Measurements from ENCODE around the gene HADHB.

The HADHB gene

GRCh38 chr2:26292646-26293045, 47.9 kb downstream of the HADHB start:
- DNase-seq (ENCODE audit: low read depth in 1 of 2, low spot score in 1 of 2), result no peak
- Histone ChIP-seq H3K27me3 (ENCODE audit: insufficient read depth, poor library complexity, severe bottlenecking) (no peaks in the 10 kb centered on the region), H3K4me3 (replicated peaks; ENCODE audit: insufficient read depth, low read length) (no peak overlapping the region), H3K27ac (replicated peaks) (no peak overlapping the region)
- TF ChIP-seq SPI1 (IDR thresholded peaks at IDR 0.05; ENCODE audit: borderline replicate concordance, low read depth) (no peak), GABPA (IDR thresholded peaks at IDR 0.05; ENCODE audit: low read depth) (no peak)

DNA sequence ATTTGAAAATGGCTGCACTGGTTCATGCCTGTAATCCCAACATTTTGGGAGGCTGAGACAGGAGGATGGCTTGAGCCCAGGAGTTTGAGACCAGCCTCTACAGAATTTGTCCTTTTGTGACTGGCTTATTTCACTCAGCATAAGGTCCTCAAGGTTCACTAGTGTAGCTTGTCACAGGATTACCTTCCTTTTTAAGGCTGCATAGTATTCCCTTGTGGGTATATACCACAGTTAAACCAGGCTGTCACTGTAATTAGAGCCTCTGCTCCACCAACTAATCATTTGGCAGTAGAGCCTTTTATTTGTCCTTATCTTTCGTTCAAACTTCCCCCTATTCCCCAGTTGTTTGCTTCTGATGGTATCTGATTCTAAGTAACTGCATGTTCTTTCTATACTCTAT, 50.8 kb downstream of the HADHB start:
- TF ChIP-seq SPI1 (IDR thresholded peaks at IDR 0.05; ENCODE audit: borderline replicate concordance, low read depth), result no peak
- TF ChIP-seq GABPA (IDR thresholded peaks at IDR 0.05; ENCODE audit: low read depth), result no peak
- TF ChIP-seq POLR2AphosphoS5 (IDR thresholded peaks at IDR 0.05; ENCODE audit: low read depth), result no peak
- TF ChIP-seq, protein P1, sequence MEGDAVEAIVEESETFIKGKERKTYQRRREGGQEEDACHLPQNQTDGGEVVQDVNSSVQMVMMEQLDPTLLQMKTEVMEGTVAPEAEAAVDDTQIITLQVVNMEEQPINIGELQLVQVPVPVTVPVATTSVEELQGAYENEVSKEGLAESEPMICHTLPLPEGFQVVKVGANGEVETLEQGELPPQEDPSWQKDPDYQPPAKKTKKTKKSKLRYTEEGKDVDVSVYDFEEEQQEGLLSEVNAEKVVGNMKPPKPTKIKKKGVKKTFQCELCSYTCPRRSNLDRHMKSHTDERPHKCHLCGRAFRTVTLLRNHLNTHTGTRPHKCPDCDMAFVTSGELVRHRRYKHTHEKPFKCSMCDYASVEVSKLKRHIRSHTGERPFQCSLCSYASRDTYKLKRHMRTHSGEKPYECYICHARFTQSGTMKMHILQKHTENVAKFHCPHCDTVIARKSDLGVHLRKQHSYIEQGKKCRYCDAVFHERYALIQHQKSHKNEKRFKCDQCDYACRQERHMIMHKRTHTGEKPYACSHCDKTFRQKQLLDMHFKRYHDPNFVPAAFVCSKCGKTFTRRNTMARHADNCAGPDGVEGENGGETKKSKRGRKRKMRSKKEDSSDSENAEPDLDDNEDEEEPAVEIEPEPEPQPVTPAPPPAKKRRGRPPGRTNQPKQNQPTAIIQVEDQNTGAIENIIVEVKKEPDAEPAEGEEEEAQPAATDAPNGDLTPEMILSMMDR (IDR thresholded peaks at IDR 0.05; ENCODE audit: insufficient read depth, low read length), result no peak
- no peak for TF ChIP-seq REST (IDR thresholded peaks at IDR 0.05; ENCODE audit: insufficient replicate concordance, low read depth)
- no peak overlapping the region for H3K27ac ChIP-seq (replicated peaks)
- DNase-seq (ENCODE audit: low read depth in 1 of 2, low spot score in 1 of 2), result no peak
- no peaks in the 10 kb centered on the region for H3K27me3 ChIP-seq (ENCODE audit: insufficient read depth, poor library complexity, severe bottlenecking)
- H3K4me3 ChIP-seq (replicated peaks; ENCODE audit: insufficient read depth, low read length), result no peak overlapping the region

- no peaks in the 10 kb centered on the region for H3K27me3 ChIP-seq (ENCODE audit: insufficient read depth, poor library complexity, severe bottlenecking)
- no peak for DNase-seq (ENCODE audit: low read depth in 1 of 2, low spot score in 1 of 2)
Observed at GRCh38 chr2:26297061-26297460, 52.3 kb downstream of the HADHB start.

More at GRCh38 chr2:26297061-26297460, 52.3 kb downstream of the HADHB start:
- no peak for TF ChIP-seq GABPA (IDR thresholded peaks at IDR 0.05; ENCODE audit: low read depth)
- no peak for TF ChIP-seq REST (IDR thresholded peaks at IDR 0.05; ENCODE audit: insufficient replicate concordance, low read depth)
- TF ChIP-seq, protein P1 (IDR thresholded peaks at IDR 0.05; ENCODE audit: insufficient read depth, low read length), result no peak
- TF ChIP-seq POLR2AphosphoS5 (IDR thresholded peaks at IDR 0.05; ENCODE audit: low read depth), result no peak
- no peak for TF ChIP-seq SPI1 (IDR thresholded peaks at IDR 0.05; ENCODE audit: borderline replicate concordance, low read depth)
- no peak overlapping the region for H3K4me3 ChIP-seq (replicated peaks; ENCODE audit: insufficient read depth, low read length)
- no peak overlapping the region for H3K27ac ChIP-seq (replicated peaks)
